ENCODE measurements around the gene MARCHF10.
"Not testable (repeated sequence)": the region's sequence is repeated elsewhere in the genome, so short reads cannot be mapped to it uniquely, and the experiment has no call there.

MARCHF10 gene

GRCh38 chr17:62693616-62694409 is 114.3 kb downstream of the MARCHF10 start:
- no peak for DNase-seq

GRCh38 chr17:62692721-62693431 is 115.2 kb downstream of the MARCHF10 start:
- no peak for DNase-seq

- DNase-seq: no peak
These were observed 115.9 kb downstream of the MARCHF10 start for GRCh38 chr17:62692159-62692651.

GRCh38 chr17:62691589-62691915 is 116.6 kb downstream of the MARCHF10 start:
- not testable (repeated sequence) for DNase-seq

- no peak for DNase-seq
These were observed 117.8 kb downstream of the MARCHF10 start for GRCh38 chr17:62690168-62690897.

- no peak for DNase-seq
These were observed 118.5 kb downstream of the MARCHF10 start for GRCh38 chr17:62689441-62690167.

- no peak for DNase-seq
These were observed 119.5 kb downstream of the MARCHF10 start for GRCh38 chr17:62688398-62689160.

- no peak for DNase-seq
These were observed 120.1 kb downstream of the MARCHF10 start for GRCh38 chr17:62687997-62688396.

GRCh38 chr17:62684179-62684578 is 123.9 kb downstream of the MARCHF10 start:
- no peak for DNase-seq

- DNase-seq: no peak
These were observed 126.2 kb downstream of the MARCHF10 start for GRCh38 chr17:62681939-62682381.

GRCh38 chr17:62681061-62681938 is 126.8 kb downstream of the MARCHF10 start:
- no peak for DNase-seq

GRCh38 chr17:62680541-62681052 is 127.5 kb downstream of the MARCHF10 start:
- no peak for DNase-seq

GRCh38 chr17:62679866-62680377 is 128.2 kb downstream of the MARCHF10 start:
- DNase-seq: no peak

GRCh38 chr17:62678214-62678919 is 129.7 kb downstream of the MARCHF10 start:
- DNase-seq: no peak

GRCh38 chr17:62676952-62677596 is 131.0 kb downstream of the MARCHF10 start:
- DNase-seq: no peak

GRCh38 chr17:62676231-62676943 is 131.7 kb downstream of the MARCHF10 start:
- DNase-seq: no peak

GRCh38 chr17:62675701-62676100 is 132.4 kb downstream of the MARCHF10 start:
- DNase-seq: no peak

- no peak for DNase-seq
These were observed 132.9 kb downstream of the MARCHF10 start for GRCh38 chr17:62675260-62675659.

GRCh38 chr17:62674841-62675240 is 133.3 kb downstream of the MARCHF10 start:
- DNase-seq: no peak

All from NCI-H146 (cell line).